Stimulated activated CD8-positive, alpha-beta memory T cell treated with anti-CD3 and anti-CD28 coated beads, Interleukin-15, amount 100 ng/mL, for 1 hour (primary cell): ENCODE measurements around the gene LHPP.

Source experiments
- DNase-seq: peaks from one replicate; pipeline ENCODE4 v3.0.0-alpha.2; 2020; ENCODE audit warnings: low read depth

Gene LHPP

GRCh38 chr10:124595143-124595883 lies 133.7 kb downstream of the LHPP start:
- no peak for DNase-seq

DNA sequence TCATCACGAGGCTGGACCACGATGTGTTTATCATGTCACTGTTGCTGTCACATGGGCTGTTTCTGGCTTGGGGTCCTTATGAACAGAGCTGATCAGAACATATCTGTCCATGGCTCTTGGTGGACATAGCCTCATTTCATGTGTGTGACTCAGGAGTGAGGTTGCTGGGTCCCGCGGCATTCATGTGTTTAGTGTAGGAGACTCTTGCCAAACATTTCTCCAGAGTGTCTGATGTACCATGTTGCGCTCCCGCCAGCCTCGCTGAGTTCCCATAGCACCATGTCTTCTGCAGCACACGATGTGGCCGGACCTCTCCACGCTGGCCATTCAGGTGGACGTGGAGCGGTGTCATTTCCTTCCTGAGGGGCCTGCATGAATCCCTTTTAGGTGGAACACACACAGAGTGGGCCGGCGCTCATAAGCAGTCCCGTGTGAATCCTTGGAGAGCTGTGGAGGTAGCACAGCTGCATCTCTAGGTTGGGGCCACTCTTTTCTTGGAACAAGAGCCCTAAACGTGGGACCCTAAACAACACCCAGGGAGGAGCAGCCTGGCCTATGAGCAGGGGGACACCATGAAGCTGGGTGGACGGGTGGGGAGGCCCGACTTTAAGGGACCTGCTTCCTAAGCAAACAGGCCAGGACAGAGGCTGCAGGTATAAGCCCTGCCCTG lies 134.6 kb downstream of the LHPP start:
- no peak for DNase-seq

- DNase-seq, result no peak
Measured at GRCh38 chr10:124596962-124597845, 135.6 kb downstream of the LHPP start.

DNA sequence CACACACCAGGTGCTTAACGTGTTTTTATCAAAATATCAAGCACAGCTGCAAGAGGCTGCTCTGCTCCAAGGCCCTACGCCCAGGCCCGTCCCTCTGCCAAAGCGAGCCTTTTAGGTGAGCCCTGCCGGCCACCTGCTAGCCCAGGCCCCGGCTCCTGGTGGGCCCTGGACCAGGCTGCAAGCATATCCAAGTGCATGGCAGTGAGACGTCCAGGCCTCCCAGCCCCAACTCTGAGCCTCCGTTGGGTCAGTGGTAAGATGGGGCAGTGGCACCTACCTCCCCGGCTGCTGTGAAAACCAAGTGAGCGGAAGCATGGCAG lies 136.2 kb downstream of the LHPP start:
- DNase-seq, result no peak

- no peak for DNase-seq
Measured at GRCh38 chr10:124598196-124598595, 136.6 kb downstream of the LHPP start.

DNA sequence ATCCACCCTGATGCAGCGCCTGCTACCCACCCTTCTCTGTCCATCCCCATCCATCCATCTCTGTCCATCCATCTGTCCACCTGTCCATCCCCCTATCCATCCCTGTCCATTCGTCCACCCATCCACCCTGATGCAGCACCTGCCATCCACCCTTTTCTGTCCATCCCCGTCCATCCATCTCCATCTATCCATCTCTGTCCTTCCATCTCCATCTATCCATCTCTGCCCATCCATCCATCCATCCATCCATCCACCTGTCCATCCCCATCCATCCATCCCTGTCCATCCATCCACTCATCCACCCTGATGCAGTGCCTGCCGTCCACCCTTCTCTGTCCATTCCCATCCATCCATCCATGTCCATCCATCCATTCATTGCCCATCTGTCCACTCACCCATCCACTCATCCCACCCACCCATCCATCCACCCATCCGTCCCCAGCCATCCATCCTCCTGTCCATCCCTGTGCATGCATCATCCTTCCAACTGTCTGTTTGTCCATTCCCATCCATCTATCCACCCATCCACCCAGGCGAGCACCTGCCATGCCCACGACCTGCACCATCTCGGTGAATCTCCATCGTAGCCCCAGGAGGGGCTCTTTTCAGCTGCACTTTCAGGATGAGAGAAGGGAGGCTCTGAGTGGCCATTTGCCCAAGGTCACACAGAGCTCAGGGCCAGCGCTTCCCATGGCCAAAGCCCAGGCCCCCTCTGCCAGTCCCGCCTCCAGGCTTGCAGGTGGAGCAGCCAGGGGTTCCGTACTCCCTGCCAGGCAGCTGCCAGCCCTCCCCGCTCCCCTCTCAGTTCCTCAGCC lies 137.4 kb downstream of the LHPP start:
- no peak for DNase-seq

DNA sequence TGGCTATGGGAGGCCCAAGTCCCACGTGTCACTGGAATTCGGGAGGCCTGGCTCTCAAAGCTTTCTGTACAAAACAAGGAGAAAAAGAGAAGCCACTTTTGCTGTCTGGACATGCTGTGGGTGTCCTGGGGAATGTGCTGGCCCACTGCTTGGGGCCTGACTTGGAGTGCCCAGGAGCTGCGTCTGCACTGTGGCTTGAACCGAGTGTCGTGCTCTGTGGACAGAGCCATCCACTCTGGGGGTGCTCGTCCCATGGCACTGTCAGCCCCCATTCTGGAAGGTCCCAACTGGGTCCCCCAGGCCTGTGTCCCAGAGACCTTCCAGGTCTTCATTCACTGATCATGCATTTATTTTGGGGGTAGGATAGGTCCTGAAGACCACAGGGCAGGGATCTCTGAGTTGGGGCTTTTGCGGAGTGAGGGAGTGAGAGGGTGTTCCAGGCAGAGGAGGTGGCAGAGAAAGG lies 138.0 kb downstream of the LHPP start:
- DNase-seq, result no peak

DNA sequence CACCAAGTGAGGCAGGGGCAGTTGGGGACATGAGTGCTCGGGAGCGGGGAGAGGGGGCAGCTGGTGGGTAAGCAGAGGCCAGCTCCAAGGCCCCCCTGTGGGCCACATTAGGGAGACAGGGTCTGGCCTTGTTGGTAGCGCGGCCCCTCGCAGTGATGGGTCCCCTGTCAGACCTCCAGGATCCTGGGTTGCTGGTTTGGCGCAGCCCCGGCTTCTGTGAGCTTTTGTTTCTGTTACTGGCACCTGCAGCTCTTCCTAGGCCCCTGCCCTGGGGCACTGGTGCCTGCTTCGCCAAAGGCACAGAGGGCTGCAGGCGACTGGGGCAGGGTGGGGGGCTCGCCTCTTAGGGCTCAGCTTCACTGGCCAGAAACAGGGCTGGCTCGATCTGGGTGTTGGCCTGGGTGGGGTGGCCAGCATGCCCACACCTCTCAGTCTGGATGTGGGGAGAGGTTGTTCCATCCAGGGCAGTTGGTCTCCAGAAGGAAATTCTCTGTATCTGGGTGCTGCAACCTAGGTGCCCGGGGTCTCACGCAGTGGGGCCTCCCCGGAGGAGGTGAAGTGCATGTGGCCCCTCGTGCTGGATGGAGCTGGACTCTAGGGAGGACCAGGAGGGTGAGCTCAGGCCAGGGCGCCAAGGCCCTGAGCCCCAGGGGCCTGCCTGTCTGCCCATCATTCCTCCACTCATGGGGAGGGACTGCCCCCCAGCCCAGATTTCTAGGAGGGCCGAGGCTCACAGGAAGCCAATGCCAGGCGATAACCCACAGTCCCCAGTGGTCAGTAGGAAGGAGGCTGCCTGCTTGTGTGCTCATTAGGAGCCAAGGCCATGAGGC lies 138.6 kb downstream of the LHPP start:
- no peak for DNase-seq

- no peak for DNase-seq
Measured at GRCh38 chr10:124601016-124601415, 139.4 kb downstream of the LHPP start.

- no peak for DNase-seq
Measured at GRCh38 chr10:124601431-124602120, 140.0 kb downstream of the LHPP start.

GRCh38 chr10:124602121-124602561 lies 140.5 kb downstream of the LHPP start:
- DNase-seq, result no peak

GRCh38 chr10:124602646-124603365 lies 141.2 kb downstream of the LHPP start:
- no peak for DNase-seq

- DNase-seq, result no peak
Measured at GRCh38 chr10:124603376-124604213, 142.0 kb downstream of the LHPP start.

DNA sequence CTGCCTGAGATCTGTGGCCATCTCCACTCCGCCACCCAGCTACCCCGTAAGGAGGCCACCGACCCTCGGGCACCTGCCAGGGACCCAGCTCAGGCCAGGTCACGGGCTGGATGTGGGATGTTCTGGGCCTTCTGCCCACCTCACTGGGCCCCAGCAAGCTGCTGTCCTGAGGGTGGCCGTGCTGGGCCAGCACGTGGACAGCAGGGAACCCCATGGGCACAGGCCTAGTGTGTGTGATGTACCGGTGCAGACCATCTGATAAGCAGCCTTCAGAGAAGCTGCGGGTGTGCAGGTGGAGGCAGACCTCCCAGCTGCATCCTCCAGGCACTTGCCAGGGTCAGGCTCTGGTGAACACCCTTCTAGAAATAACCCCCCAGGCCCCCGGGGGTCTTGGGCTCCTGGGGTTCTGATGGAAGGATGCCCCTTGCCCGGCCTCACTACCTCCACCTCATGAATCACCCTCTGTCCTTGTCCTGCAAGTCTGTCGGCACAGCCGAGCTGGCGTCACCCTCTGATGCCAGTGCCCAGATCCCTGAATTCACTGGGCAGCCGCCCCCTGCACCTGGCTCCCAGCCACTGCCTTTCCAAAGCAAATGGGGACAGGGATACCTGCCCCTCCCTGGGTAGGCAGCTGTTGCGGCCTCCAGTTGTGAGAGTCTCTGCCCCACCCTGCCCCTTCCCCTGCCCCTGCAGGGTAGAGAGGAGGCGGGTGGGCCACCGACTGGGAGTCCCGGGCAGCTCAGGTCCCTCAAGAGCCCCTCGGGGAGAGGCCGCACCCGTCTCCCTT lies 142.8 kb downstream of the LHPP start:
- no peak for DNase-seq

DNA sequence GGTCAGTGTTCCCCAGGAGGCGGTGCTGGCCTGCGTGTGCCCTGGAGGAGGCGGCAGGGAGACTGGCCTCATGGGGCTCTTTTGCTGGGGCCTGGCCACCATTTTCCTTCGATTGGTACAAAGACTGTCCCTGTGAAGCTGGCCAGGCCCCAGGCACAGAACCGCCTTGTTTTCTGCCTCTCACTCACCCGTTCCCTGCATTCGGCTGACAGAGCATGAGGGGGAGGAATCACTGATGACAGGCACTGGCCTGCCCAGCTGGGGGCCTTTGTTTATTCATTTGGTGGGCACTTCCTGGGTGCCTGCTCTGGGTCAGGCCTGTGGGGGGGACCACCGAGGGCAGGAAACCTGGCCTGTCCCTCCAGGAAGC lies 143.4 kb downstream of the LHPP start:
- no peak for DNase-seq

GRCh38 chr10:124605481-124605855 lies 143.8 kb downstream of the LHPP start:
- DNase-seq, result no peak

DNA sequence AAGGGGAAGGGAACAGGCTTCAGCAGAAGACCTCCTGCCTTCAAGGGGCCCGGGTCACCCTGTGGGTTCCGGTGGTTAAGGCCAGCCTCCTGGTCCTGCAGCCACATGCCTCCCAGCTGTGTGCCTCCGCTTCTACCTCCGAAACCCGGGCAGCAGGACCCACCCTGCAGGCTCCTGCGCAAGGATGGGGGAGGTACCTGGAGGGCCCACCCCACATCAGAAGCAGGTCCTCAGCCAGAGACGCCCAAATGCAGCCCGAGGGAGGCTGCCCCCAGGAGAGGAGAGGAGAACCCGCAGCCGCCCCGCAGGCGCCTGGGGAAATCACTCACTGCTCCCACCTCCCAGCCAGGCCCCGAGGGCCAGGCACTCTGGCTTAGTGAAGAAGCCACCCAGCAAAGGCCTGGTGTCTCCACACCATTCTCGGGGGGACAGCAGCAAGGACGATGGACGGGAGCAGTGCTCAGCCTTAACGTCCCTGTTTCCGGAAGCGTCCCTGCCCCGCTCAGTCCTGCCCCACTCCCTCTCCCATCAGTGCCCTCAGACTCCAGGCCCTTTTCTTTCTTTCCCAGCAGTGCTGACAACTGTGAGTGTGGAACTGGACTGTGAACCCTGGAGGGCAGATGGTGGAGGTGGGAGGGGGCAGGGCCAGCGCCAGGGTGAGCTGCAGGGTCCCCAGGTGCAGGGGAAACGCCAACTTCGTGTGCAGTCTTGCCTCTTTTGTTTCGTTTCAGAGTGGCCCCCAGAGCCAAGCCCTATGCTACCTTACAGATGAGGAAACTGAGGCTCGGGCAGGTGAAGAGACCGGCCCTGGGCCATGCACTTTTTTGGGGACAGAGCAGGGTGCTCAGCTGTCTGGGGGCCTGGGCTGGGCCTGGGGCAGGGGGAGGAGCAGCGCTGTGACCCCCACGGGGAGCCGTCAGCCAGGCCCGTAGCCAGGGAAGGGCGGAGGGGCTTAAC lies 144.5 kb downstream of the LHPP start:
- DNase-seq, result no peak
